Heart left ventricle (tissue), 13 donors: ENCODE data around the gene OR5B12.

Experiments
- POLR2A ChIP-seq, 2 donors: fragments of 450-650 bp; IDR thresholded peaks; one replicate each; pipeline ENCODE4 v1.6.1; 2017; ENCODE audit warnings: antibody characterized with exemption in 2 of 2, mild to moderate bottlenecking in 2 of 2, moderate library complexity in 2 of 2
- TF ChIP-seq, protein P1 (sequence below), 12 donors: fragments of 200-600 bp; sonication (generic) in 4 of 12; IDR thresholded peaks; one replicate each; pipeline versions ENCODE4 v1.5.0 to v1.8.0; 2018 to 2022; ENCODE audit warnings: antibody characterized with exemption in 12 of 12, mild to moderate bottlenecking in 5 of 12
- donor health status: ischemic (EF 13 %, LVEDD 7.1; RV severe dilation, severe dysfunction).
- donor health status: DM: no; HTN: yes; CAD: no.
- donor health status: DM: no; HTN: no; CAD: no.
- donor health status: ischemic (EF 25% LVEDD 6.9; RV normal size, moderate dysfunction).
- donor health status: ischemic (EF 25% LVEDD 5.7; RV mildly dilated, moderate dysfunction).
- donor health status: ischemic (EF 35%, LVEDD 5.7; RV mildly dilated, moderate dysfunction).
- donor health status: nonischemic (EF 11% LVEDD 7.7; RV severe dilation, severe dysfunction).
- donor health status: DM: yes; HTN: yes; CAD: no.
- donor health status: PGD.
- donor health status: ischemic (EF 29% LVEDD 5.4; RV normal size, mild dysfunction).
- donor health status: nonischemic (EF 23%, LVEDD 6.1; RV moderate dilation, normal function).

DNA sequence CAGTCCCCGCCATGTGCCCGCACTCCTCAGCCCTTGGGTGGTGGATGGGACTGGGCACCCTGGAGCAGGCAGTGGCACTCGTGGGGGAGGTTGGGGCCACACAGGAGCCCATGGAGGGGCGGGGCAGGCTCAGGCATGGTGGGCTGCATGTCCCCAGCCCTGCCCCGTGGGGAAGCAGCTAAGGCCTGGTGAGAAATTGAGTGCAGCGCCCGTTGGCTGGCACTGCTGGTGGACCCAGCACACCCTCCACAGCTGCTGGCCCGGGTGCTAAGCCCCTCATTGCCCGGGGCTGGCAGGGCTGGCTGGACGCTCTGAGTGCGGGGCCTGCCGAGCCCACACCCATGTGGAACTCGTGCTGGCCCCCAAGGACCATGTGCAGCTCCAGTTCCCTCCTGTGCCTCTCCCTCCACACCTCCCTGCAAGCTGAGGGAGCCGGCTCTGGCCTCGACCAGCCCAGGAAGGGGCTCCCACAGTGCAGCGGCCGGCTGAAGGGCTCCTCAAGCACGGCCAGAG lies 51.4 kb downstream of the OR5B12 start:
- TF ChIP-seq, protein P1, sequence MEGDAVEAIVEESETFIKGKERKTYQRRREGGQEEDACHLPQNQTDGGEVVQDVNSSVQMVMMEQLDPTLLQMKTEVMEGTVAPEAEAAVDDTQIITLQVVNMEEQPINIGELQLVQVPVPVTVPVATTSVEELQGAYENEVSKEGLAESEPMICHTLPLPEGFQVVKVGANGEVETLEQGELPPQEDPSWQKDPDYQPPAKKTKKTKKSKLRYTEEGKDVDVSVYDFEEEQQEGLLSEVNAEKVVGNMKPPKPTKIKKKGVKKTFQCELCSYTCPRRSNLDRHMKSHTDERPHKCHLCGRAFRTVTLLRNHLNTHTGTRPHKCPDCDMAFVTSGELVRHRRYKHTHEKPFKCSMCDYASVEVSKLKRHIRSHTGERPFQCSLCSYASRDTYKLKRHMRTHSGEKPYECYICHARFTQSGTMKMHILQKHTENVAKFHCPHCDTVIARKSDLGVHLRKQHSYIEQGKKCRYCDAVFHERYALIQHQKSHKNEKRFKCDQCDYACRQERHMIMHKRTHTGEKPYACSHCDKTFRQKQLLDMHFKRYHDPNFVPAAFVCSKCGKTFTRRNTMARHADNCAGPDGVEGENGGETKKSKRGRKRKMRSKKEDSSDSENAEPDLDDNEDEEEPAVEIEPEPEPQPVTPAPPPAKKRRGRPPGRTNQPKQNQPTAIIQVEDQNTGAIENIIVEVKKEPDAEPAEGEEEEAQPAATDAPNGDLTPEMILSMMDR (IDR thresholded peaks at IDR 0.05) = no peak
- TF ChIP-seq POLR2A (IDR thresholded peaks at IDR 0.05) = no peak
